ENCODE results near the gene GOLGA6L24.
"Not testable (repeated sequence)": the region's sequence is repeated elsewhere in the genome, so short reads cannot be mapped to it uniquely, and the experiment has no call there.

GOLGA6L24 gene, protein sequence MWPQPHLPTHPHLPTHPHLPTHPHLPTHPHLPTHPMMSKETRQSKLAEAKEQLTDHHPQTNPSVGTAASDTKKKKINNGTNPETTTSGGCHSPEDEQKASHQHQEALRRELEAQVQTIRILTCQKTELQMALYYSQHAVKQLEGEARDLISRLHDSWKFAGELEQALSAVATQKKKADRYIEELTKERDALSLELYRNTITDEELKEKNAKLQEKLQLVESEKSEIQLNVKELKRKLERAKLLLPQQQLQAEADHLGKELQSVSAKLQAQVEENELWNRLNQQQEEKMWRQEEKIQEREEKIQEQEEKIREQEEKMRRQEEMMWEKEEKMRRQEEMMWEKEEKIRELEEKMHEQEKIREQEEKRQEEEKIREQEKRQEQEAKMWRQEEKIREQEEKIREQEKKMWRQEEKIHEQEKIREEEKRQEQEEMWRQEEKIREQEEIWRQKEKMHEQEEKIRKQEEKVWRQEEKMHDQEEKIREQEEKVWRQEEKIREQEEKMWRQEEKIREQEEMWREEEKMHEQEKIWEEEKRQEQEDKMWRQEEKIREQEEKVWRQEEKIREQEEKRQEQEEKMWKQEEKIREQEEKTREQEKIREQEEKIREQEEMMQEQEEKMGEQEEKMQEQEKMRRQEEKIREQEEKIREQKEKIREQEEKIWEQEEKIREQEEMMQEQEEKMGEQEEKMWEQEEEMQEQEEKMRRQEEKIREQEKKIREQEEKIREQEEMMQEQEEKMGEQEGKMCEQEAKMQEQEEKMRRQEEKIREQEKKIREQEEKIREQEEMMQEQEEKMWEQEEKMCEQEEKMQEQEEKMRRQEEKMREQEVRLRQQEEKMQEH

DNA sequence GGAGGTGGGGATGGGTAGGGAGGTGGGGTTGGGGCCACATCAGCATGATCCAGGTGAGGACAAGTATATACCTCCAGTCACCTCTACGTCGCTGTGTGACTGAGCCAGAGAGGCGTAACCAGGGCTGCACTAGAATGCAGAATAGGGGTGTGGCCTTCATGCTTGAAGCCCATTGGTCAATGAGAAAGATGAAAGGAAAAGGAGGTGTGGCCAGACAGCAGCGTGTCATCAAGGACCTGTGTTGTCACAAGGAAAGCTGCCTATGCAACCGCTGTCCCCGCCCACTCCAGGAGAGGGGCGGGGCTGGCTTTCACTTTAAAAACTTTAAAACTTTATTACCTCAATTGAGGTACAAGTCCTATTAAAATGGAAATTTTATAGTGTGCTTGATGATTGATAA lies at the start of gene GOLGA6L24:
TSS of gene GOLGA6L24 (minus strand) at position 101 of the 400 bp plus-strand sequence. CDS start at position 40, 61 bp downstream.
- H3K4me3 ChIP-seq (ENCODE audit: low read depth, low read length) = not testable (repeated sequence)

GRCh38 chr15:28402774-28403435 lies 45.0 kb upstream of the GOLGA6L24 start:
- not testable (repeated sequence) for H3K4me3 ChIP-seq (ENCODE audit: low read depth, low read length)

DNA sequence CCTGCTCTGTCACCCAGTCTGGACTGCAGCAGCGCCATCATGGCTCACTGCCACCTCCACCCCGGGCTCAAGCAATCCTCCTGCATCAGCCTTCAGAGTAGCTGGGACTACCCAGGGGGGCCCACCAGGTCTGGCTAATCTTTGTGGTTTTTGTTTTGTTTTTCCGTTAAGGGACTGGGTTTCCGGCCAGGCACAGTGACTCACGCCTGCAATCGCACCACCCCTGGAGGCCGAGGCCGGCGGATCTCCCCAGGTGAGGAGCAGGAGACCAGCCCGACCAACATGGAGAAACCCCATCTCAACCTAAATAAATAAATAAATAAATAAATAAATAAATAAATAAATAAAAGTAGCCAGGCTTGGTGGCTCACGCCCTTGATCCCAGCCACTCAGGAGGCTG lies 38.1 kb upstream of the GOLGA6L24 start:
- H3K4me3 ChIP-seq (ENCODE audit: low read depth, low read length) = not testable (repeated sequence)

DNA sequence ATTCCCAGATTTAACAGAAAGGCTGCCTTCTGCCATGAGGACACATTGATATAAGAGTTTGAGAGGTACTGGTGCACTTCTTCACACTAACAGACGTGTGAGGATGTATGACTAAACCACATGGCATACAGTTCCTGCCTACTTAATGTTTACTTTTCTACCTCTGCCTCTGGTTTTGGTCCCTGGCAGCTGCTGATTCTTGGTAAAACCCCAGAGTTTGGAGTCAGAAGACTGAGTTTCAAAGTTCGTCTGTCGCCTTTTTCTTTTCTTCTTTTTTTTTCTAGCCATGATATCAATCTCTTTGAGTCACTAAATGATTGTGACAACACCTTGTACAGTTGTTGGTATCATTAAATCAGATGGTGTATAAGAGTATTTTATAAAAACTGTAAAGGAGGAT lies 22.2 kb upstream of the GOLGA6L24 start:
- H3K4me3 ChIP-seq (ENCODE audit: low read depth, low read length) = not testable (repeated sequence)

DNA sequence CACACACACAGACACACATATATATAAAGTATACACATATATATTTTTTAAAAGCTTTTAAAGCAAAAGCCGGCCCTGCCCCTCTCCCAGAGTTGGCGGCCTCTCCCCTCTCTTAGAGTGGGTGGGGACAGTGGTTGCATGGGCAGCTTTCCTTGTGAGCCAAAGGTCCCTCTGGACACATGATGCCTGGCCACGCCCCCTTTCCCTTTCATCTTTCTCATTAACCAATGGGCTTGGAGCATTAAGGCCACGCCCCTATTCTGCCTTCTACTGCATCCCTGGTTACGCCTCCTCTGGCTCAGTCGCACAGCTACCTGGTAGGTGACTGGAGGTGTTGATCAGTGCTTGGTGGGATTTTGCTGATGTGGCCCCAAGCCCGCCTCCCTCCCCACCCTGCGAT lies 20.5 kb upstream of the GOLGA6L24 start, which contains the start of gene GOLGA8F:
TSS of gene GOLGA8F (plus strand) at position 301 of the 400 bp plus-strand sequence. CDS start at position 399, 98 bp downstream.
- not testable (repeated sequence) for H3K4me3 ChIP-seq (ENCODE audit: low read depth, low read length)

DNA sequence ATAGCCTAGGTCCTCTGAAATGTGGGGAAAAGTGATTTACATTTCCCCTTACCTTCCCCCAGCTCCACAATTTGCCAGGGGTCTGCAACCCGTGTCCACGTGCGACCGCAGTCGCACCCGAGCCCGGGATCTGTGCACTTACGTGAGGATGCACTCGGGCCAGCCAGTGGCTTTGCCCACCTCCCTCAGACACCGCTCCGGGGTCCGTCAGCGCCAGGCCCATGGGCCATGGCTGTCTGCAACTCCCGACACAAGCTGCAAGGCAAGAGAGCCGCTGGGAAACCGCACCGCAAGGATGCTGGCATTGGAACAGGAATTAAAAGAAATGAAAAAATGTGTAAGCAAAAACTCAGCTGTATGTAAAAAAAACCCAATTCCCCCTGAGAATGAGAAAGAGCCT lies 7.6 kb upstream of the GOLGA6L24 start:
- H3K4me3 ChIP-seq (ENCODE audit: low read depth, low read length) = not testable (repeated sequence)

GRCh38 chr15:28322129-28322588 lies 35.7 kb downstream of the GOLGA6L24 start, which contains the start of gene HERC2:
HERC2 (minus strand) TSS chr15:28322179; CDS start chr15:28321433, 746 bp downstream.
- H3K4me3 ChIP-seq (ENCODE audit: low read depth, low read length) = not testable (repeated sequence)

GRCh38 chr15:28321358-28322078 lies 36.4 kb downstream of the GOLGA6L24 start:
- not testable (repeated sequence) for H3K4me3 ChIP-seq (ENCODE audit: low read depth, low read length)

DNA sequence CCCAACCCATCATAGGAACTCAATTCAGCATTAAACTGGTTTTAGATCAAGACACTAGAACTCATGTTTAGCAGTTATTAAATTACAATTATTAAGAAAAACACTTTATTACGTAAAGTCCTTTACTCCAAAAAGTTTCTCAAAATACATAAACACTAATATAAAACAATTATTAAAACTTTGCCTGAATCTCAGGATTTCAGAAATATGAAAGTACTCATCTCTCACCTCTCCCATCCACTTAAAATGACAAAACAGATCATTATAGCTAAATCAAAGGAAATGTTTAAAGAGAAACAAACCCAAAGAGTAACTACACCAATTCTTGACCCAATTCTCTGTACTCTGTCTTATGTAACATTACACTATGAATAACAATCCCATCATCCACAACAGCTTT lies 38.2 kb downstream of the GOLGA6L24 start:
- not testable (repeated sequence) for H3K4me3 ChIP-seq (ENCODE audit: low read depth, low read length)

- not testable (repeated sequence) for H3K4me3 ChIP-seq (ENCODE audit: low read depth, low read length)
These were observed 39.1 kb downstream of the GOLGA6L24 start for GRCh38 chr15:28318828-28319227.

DNA sequence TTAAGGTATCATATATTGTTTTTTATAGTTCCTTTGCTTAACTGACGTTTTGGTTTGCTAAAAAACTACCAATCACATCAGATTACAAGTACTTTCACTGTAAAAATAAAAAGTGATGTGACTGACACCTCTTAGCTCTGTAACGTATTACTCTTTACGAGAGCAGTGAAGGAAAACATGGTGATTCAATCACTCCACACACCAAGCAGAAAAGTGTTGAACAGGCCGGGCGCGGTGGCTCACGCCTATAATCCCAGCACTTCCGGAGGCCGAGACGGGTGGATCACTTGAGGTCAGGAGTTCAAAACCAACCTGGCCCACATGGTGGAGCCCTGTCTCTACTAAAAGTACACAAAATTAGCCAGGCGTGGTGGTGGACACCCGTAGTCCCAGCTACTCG lies 39.8 kb downstream of the GOLGA6L24 start:
- not testable (repeated sequence) for H3K4me3 ChIP-seq (ENCODE audit: low read depth, low read length)

- H3K4me3 ChIP-seq (ENCODE audit: low read depth, low read length) = not testable (repeated sequence)
These were observed 40.9 kb downstream of the GOLGA6L24 start for GRCh38 chr15:28316958-28317357.

DNA sequence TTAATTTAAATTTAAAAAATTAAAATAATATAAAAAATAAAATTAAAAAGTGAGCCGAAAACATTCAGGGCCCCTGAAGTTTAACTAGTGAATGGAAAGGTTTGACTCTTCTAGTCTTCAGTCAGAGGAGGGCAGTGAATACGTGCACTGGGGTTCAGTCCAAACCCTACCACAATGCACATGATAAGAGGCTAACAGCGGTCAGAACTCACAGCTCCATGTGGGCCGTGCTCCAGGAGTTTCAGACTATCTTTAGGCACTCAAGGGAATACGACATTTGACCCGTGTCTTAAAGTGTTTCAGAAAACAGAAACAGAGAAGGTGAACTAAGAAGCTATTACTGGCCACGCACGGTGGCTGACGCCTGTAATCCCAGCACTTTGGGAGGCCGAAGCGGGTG lies 47.4 kb downstream of the GOLGA6L24 start:
- not testable (repeated sequence) for H3K4me3 ChIP-seq (ENCODE audit: low read depth, low read length)

- H3K4me3 ChIP-seq (ENCODE audit: low read depth, low read length) = not testable (repeated sequence)
These were observed 49.2 kb downstream of the GOLGA6L24 start for GRCh38 chr15:28308718-28309117.
